HEK293 (cell line): ENCODE data around the gene ANGPTL2.

ENCODE experiments used
- CTCF ChIA-PET: fragments of 350-600 bp; formaldehyde crosslinking; extraction: SDS; loops from one replicate; lab custom pipeline; 2021; ENCODE audit warnings: antibody characterized with exemption; lab: Yijun Ruan, JAX
- POLR2A ChIA-PET: fragments of 300-600 bp; formaldehyde crosslinking; extraction: SDS; loops from one replicate; lab custom pipeline; 2020; ENCODE audit warnings: antibody characterized with exemption, inconsistent platforms; lab: Yijun Ruan, JAX
- H3K27ac ChIP-seq: fragments of 200-500 bp; sonication (Bioruptor generic); 2 replicates; pipeline ENCODE4 v1.5.1; 2014; ENCODE audit warnings: low read depth, low read length, control low read depth, inconsistent platforms; ENCODE audit errors: extremely low read depth
- H3K36me3 ChIP-seq, 2 experiments: fragments of 200-500 bp in 1 of 2; sonication (Bioruptor generic) in 1 of 2; 1 replicate in 1 of 2; 2 replicates in 1 of 2; pipeline ENCODE4 v1.5.1; 2014 to 2017; ENCODE audit warnings: inconsistent platforms in 2 of 2, low read length in 2 of 2; ENCODE audit not compliant: control insufficient read depth in 2 of 2, insufficient read depth in 1 of 2
- H3K4me1 ChIP-seq: fragments of 200-500 bp; sonication (Bioruptor generic); 2 replicates; pipeline ENCODE4 v1.5.1; 2014; ENCODE audit warnings: mild to moderate bottlenecking, low read length, inconsistent platforms; ENCODE audit not compliant: control insufficient read depth, insufficient read depth
- H3K4me3 ChIP-seq: 2 replicates; pipeline ENCODE4 v1.5.1; 2011; ENCODE audit warnings: low read depth, mild to moderate bottlenecking, control low read depth, low read length, moderate library complexity
- H3K9me3 ChIP-seq: fragments of 200-500 bp; sonication (Bioruptor generic); 2 replicates; pipeline ENCODE4 v1.5.1; 2014; ENCODE audit warnings: low read depth, low read length, inconsistent platforms; ENCODE audit not compliant: control insufficient read depth, insufficient read depth
- GLIS1 ChIP-seq: fragments of 450-650 bp; formaldehyde crosslinking; IDR thresholded peaks from 2 replicates; pipeline ENCODE4 v1.5.1; 2016; ENCODE audit warnings: missing biosample characterization, missing genetic modification characterization
- KLF1 ChIP-seq: fragments of 450-650 bp; formaldehyde crosslinking; IDR thresholded peaks from 2 replicates; pipeline ENCODE4 v1.5.1; 2016; ENCODE audit warnings: missing biosample characterization, missing genetic modification characterization
- KLF17 ChIP-seq: fragments of 450-650 bp; formaldehyde crosslinking; IDR thresholded peaks from 2 replicates; pipeline ENCODE4 v1.5.1; 2016; ENCODE audit warnings: missing biosample characterization, missing genetic modification characterization
- OSR2 ChIP-seq: fragments of 450-650 bp; formaldehyde crosslinking; IDR thresholded peaks from 2 replicates; pipeline ENCODE4 v1.5.1; 2016; ENCODE audit warnings: missing biosample characterization, missing genetic modification characterization
- SP7 ChIP-seq: fragments of 450-650 bp; formaldehyde crosslinking; IDR thresholded peaks from 2 replicates; pipeline ENCODE4 v1.5.1; 2016; ENCODE audit warnings: missing biosample characterization, missing genetic modification characterization
- WT1 ChIP-seq: fragments of 450-650 bp; formaldehyde crosslinking; IDR thresholded peaks from 2 replicates; pipeline ENCODE4 v1.5.1; 2016; ENCODE audit warnings: missing biosample characterization, missing genetic modification characterization
- ZBTB44 ChIP-seq: fragments of 450-650 bp; IDR thresholded peaks from 2 replicates; pipeline ENCODE4 v1.5.1; 2018; ENCODE audit warnings: missing biosample characterization, mild to moderate bottlenecking, missing genetic modification characterization
- ZFP3 ChIP-seq: fragments of 450-650 bp; formaldehyde crosslinking; IDR thresholded peaks from 2 replicates; pipeline ENCODE4 v1.5.1; 2016; ENCODE audit warnings: low read depth, missing biosample characterization, missing genetic modification characterization
- ZNF266 ChIP-seq: fragments of 450-650 bp; formaldehyde crosslinking; IDR thresholded peaks from 2 replicates; pipeline ENCODE4 v1.5.1; 2016; ENCODE audit warnings: missing biosample characterization, missing genetic modification characterization, low read depth
- ZNF324 ChIP-seq: fragments of 450-650 bp; formaldehyde crosslinking; IDR thresholded peaks from 2 replicates; pipeline ENCODE4 v1.5.1; 2016; ENCODE audit warnings: missing biosample characterization, missing genetic modification characterization
- ZNF37A ChIP-seq: fragments of 450-650 bp; IDR thresholded peaks from 2 replicates; pipeline ENCODE4 v1.5.1; 2018; ENCODE audit warnings: missing biosample characterization, missing genetic modification characterization
- ZNF488 ChIP-seq: fragments of 450-650 bp; formaldehyde crosslinking; IDR thresholded peaks from 2 replicates; pipeline ENCODE4 v1.5.1; 2016; ENCODE audit warnings: missing biosample characterization, missing genetic modification characterization
- ZNF530 ChIP-seq: fragments of 450-650 bp; formaldehyde crosslinking; IDR thresholded peaks from 2 replicates; pipeline ENCODE4 v1.5.1; 2016; ENCODE audit warnings: low read depth, missing biosample characterization, missing genetic modification characterization
- ZNF624 ChIP-seq: fragments of 450-650 bp; formaldehyde crosslinking; IDR thresholded peaks from 2 replicates; pipeline ENCODE4 v1.5.1; 2017; ENCODE audit warnings: missing biosample characterization, missing genetic modification characterization
- ZNF645 ChIP-seq: fragments of 450-650 bp; formaldehyde crosslinking; IDR thresholded peaks from 2 replicates; pipeline ENCODE4; 2016; ENCODE audit warnings: missing biosample characterization, missing genetic modification characterization
- ZNF660 ChIP-seq: fragments of 450-650 bp; IDR thresholded peaks from 2 replicates; pipeline ENCODE4 v1.5.1; 2018; ENCODE audit warnings: missing biosample characterization, mild to moderate bottlenecking, missing genetic modification characterization
- ZSCAN30 ChIP-seq: fragments of 450-650 bp; IDR thresholded peaks from 2 replicates; pipeline ENCODE4 v1.5.1; 2018; ENCODE audit warnings: missing biosample characterization, mild to moderate bottlenecking, missing genetic modification characterization, moderate library complexity

The ANGPTL2 gene

GRCh38 chr9:127096208-127096607, 26.2 kb downstream of the ANGPTL2 start:
- CTCF ChIA-PET = no interaction called here
- H3K36me3 ChIP-seq = no peaks in the 10 kb centered on the region

GRCh38 chr9:127095411-127095810, 27.0 kb downstream of the ANGPTL2 start:
- no peaks in the 10 kb centered on the region for H3K9me3 ChIP-seq
- no peaks in the 10 kb centered on the region for H3K4me1 ChIP-seq
- TF ChIP-seq KLF1 (tag by site-specific recombination) = 0 out of 2 replicates have a peak, but pooled peaks have one; percentile 22
- no peak for TF ChIP-seq ZNF488 (tag by site-specific recombination)
- TF ChIP-seq OSR2 = no peak
- TF ChIP-seq WT1 (tag by site-specific recombination) = peak; percentile 52; the same call in 1 of the 2 replicates
- H3K4me3 ChIP-seq = no peak overlapping the region
- POLR2A ChIA-PET = no interaction called here
- H3K27ac ChIP-seq = no peak overlapping the region
- CTCF ChIA-PET = interaction anchor here (0.8 to 1.4 kb wide), 2 partner anchors 9 to 155 kb away, joined by 3 to 4 read pairs; no protein-coding TSS in a partner anchor
- H3K36me3 ChIP-seq = no peaks in the 10 kb centered on the region

More at GRCh38 chr9:127096208-127096607, 26.2 kb downstream of the ANGPTL2 start:
- Histone ChIP-seq H3K27ac (no peak overlapping the region), H3K9me3 (no peaks in the 10 kb centered on the region), H3K4me3 (no peak overlapping the region), H3K4me1 (no peaks in the 10 kb centered on the region)
- TF ChIP-seq ZNF660 (tag by site-specific recombination) = no peak
- no peak for TF ChIP-seq GLIS1 (tag by site-specific recombination)
- no peak for TF ChIP-seq ZNF488 (tag by site-specific recombination)
- TF ChIP-seq ZNF530 (tag by site-specific recombination) = no peak
- TF ChIP-seq ZSCAN30 (tag by site-specific recombination) = no peak
- no peak for TF ChIP-seq ZNF37A (tag by site-specific recombination)
- no peak for TF ChIP-seq ZBTB44
- TF ChIP-seq SP7 (tag by site-specific recombination) = no peak
- no peak for TF ChIP-seq ZNF266 (tag by site-specific recombination)
- TF ChIP-seq KLF17 (tag by site-specific recombination) = no peak
- TF ChIP-seq ZNF624 (tag by site-specific recombination) = no peak
- TF ChIP-seq ZNF324 = no peak
- TF ChIP-seq ZFP3 (tag by site-specific recombination) = no peak
- TF ChIP-seq ZNF645 (tag by site-specific recombination) = no peak
- POLR2A ChIA-PET = no interaction called here
